Endothelial cell (in vitro differentiated cells): ENCODE measurements around the gene COL13A1. TPM values are rescaled to one million over a fixed set of nuclear protein-coding genes. Genes with fewer than 3 reads are reported as not detected.

Experiments used
- DNase-seq: peaks from one replicate; pipeline ENCODE4 v3.0.0; 2021; ENCODE audit warnings: low spot score
- H3K27ac Mint-ChIP-seq: one replicate; pipeline ENCODE4 v1.8.0; 2021; ENCODE audit warnings: mixed read lengths, inconsistent platforms; ENCODE audit not compliant: unreplicated experiment
- H3K27me3 Mint-ChIP-seq: one replicate; pipeline ENCODE4 v1.8.0; 2021; ENCODE audit warnings: mild to moderate bottlenecking, moderate library complexity, mixed read lengths, inconsistent platforms; ENCODE audit not compliant: unreplicated experiment
- H3K36me3 Mint-ChIP-seq: one replicate; pipeline ENCODE4 v1.8.0; 2021; ENCODE audit warnings: mild to moderate bottlenecking, low read depth, mixed read lengths, inconsistent platforms; ENCODE audit not compliant: unreplicated experiment
- H3K4me1 Mint-ChIP-seq: one replicate; pipeline ENCODE4 v1.8.0; 2021; ENCODE audit warnings: mild to moderate bottlenecking, mixed read lengths, inconsistent platforms; ENCODE audit not compliant: unreplicated experiment
- H3K4me3 Mint-ChIP-seq: one replicate; pipeline ENCODE4 v1.8.0; 2021; ENCODE audit warnings: mild to moderate bottlenecking, mixed read lengths, inconsistent platforms; ENCODE audit not compliant: unreplicated experiment
- H3K9me3 Mint-ChIP-seq: one replicate; pipeline ENCODE4 v1.8.0; 2021; ENCODE audit warnings: mixed read lengths, inconsistent platforms; ENCODE audit not compliant: unreplicated experiment
- CTCF ChIP-seq: fragments of 200-600 bp; sonication (generic); IDR thresholded peaks from one replicate; pipeline ENCODE4 v1.5.0; 2021; ENCODE audit warnings: antibody characterized with exemption; ENCODE audit not compliant: unreplicated experiment
- total RNA-seq: library from RNA; stranded (reverse); fragmentation: NEBNext Ultra II Directional; extraction: Animal tissue kit (Norgen Biotek cat#: 25700); gene quantifications from one replicate; pipeline ENCODE4 v1.2.1, GENCODE V29; 2021; ENCODE audit not compliant: unreplicated experiment

COL13A1 gene
- total RNA-seq, 1 donor from 2014 or later = 22.6 TPM

- H3K36me3 Mint-ChIP-seq = peaks cover 25% of the 10 kb centered on the region
- peaks cover 13% of the 10 kb centered on the region for H3K27me3 Mint-ChIP-seq
- H3K27ac Mint-ChIP-seq = no peak overlapping the region
- no peaks in the 10 kb centered on the region for H3K9me3 Mint-ChIP-seq
- TF ChIP-seq CTCF = no peak
- H3K4me3 Mint-ChIP-seq = no peak overlapping the region
- DNase-seq = no peak
- H3K4me1 Mint-ChIP-seq = peaks cover 39% of the 10 kb centered on the region
Observed at GRCh38 chr10:69814251-69814650, 12.5 kb downstream of the COL13A1 start.

- no peak overlapping the region for H3K4me3 Mint-ChIP-seq
- DNase-seq = no peak
- H3K27me3 Mint-ChIP-seq = peaks cover 14% of the 10 kb centered on the region
- no peak overlapping the region for H3K27ac Mint-ChIP-seq
- H3K36me3 Mint-ChIP-seq = peaks cover 30% of the 10 kb centered on the region
- no peak for TF ChIP-seq CTCF
- peaks cover 5% of the 10 kb centered on the region for H3K9me3 Mint-ChIP-seq
- peaks cover 46% of the 10 kb centered on the region for H3K4me1 Mint-ChIP-seq
Observed at GRCh38 chr10:69815104-69815503, 13.4 kb downstream of the COL13A1 start.

GRCh38 chr10:69816521-69816920 is 14.8 kb downstream of the COL13A1 start:
- no peak for DNase-seq
- TF ChIP-seq CTCF = no peak
- peaks cover 31% of the 10 kb centered on the region for H3K36me3 Mint-ChIP-seq
- peaks cover 16% of the 10 kb centered on the region for H3K27me3 Mint-ChIP-seq
- H3K4me3 Mint-ChIP-seq = peak overlapping the region; percentile 8
- peaks cover 47% of the 10 kb centered on the region for H3K4me1 Mint-ChIP-seq
- H3K9me3 Mint-ChIP-seq = peaks cover 6% of the 10 kb centered on the region
- peak overlapping the region; percentile 19 for H3K27ac Mint-ChIP-seq

- no peak overlapping the region for H3K4me3 Mint-ChIP-seq
- H3K9me3 Mint-ChIP-seq = peaks cover 6% of the 10 kb centered on the region
- no peak overlapping the region for H3K27ac Mint-ChIP-seq
- peaks cover 15% of the 10 kb centered on the region for H3K27me3 Mint-ChIP-seq
- no peak for TF ChIP-seq CTCF
- peaks cover 44% of the 10 kb centered on the region for H3K4me1 Mint-ChIP-seq
- H3K36me3 Mint-ChIP-seq = peaks cover 31% of the 10 kb centered on the region
- no peak for DNase-seq
Observed at GRCh38 chr10:69817078-69817581, 15.4 kb downstream of the COL13A1 start.

- Mint-ChIP-seq H3K4me1 (peaks cover 51% of the 10 kb centered on the region), H3K27ac (peak overlapping the region; percentile 55), H3K4me3 (no peak overlapping the region), H3K36me3 (peaks cover 28% of the 10 kb centered on the region), H3K27me3 (peaks cover 17% of the 10 kb centered on the region), H3K9me3 (peaks cover 6% of the 10 kb centered on the region)
- DNase-seq = no peak
- TF ChIP-seq CTCF = no peak
Observed at GRCh38 chr10:69818676-69819239, 17.1 kb downstream of the COL13A1 start.
